HG03159 (cell line): ENCODE results near the gene LSM3.

ENCODE experiments used
- ATAC-seq: cut with Tn5 transposase; IDR thresholded peaks from one replicate; pipeline ENCODE4 v1.9.1; 2021; ENCODE audit warnings: mild to moderate bottlenecking, moderate library complexity; ENCODE audit not compliant: unreplicated experiment

LSM3 gene

DNA sequence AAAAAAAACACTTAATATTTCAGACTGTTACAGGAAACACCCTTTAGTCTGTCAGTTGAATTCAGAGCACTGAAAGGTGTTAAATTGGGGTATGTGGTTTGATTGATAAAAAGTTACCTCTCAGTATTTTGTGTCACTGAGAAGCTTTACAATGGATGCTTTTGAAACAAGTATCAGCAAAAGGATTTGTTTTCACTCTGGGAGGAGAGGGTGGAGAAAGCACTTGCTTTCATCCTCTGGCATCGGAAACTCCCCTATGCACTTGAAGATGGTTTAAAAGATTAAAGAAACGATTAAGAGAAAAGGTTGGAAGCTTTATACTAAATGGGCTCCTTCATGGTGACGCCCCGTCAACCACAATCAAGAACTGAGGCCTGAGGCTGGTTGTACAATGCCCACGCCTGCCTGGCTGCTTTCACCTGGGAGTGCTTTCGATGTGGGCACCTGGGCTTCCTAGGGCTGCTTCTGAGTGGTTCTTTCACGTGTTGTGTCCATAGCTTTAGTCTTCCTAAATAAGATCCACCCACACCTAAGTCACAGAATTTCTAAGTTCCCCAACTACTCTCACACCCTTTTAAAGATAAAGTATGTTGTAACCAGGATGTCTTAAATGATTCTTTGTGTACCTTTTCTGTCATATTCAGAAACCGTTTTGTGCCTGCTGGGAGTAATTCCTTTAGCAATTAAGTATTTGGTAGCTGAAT, 35.9 kb upstream of the LSM3 start:
- no peak for ATAC-seq

DNA sequence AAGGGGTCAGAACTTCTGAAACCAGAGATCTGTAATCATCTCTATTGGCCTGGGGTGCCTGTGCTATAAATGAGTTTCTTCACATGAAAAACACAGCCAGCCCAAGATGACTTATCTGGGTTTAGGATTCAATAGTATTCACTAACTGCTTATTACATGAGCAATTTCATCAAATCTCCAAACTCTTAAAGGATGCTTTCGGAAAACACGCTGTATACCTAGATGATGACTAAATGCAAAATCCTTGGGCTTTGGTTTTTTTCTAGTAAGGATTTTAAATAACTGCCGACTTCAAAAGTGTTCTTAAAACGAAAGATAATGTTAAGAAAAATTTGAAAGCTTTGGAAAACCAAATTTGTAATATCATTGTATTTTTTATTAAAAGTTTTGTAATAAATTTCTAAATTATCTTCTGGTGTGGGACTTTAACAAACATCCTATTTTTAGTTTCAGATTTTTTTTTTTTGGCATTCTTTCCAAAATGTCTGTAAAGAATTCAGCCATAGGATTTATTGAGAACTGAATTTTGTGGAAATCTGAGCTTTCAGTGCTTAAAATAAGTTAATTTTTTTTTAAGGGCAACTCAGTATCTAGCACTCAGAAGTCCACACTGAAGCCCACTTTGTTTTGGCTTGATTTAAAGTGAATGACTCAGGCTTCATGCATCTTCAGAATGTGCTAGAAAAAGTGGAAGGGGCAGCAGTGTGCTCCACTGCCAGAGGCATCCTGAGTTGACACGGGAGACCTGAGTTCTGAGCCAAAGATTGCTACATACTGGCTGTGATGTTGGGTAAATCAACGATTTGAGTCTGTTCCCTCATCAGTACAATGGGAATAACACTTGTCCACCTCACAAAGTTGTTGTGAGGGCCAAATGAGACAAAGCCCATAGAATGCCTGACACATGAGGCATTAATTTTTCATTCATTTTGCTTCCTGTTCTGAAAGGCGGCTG, 35.1 kb upstream of the LSM3 start:
- no peak for ATAC-seq

DNA sequence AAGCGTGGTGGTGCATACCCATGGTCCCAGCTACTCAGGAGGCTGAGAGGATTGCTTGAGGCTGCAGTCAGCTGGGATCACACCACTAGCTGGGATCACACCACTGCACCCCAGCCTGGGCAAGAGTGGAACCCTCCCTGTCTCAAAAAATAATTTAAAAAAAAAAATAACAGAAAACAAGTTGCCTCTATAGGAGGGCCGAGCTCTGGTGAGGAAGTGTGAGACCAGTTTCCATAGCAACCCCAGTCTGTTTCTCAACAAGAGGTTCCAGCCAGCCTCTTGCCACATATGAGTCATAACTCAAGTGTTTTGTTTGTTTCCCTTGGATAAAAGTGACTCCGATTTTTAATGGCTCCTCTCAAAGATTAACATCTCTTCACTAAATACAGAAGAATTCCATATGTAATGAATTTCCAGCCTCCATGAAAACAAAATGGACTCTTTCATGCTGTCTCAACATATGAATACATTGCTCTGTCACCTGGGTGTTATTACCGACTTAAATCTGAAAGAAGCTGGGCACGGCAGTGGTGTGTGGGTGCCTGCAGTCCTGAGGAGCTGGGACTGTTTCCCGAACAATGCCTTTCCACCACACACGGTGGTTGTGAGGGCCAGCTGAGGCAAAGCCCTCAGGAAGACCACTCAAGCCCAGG, 34.1 kb upstream of the LSM3 start:
- peak; percentile 93 for ATAC-seq

DNA sequence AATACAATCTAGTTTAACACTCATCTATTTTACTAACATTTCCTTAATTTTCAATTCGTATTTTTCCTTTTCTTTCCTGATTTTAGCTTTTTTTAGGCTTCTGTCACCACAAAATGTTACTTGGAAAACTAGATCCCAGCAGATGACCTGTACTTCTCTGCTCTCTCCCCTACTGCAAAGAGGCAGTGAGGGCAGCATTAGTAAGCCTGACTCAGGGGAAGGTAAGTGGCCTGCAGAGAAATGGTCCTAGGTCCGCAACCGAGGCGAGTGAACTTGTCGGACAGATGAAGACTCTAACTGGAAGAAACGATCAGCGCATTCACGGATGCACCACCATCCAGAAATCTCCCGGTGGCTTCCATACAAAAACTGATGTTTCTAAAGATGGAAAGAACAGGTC, 33.4 kb upstream of the LSM3 start:
- ATAC-seq = no peak

DNA sequence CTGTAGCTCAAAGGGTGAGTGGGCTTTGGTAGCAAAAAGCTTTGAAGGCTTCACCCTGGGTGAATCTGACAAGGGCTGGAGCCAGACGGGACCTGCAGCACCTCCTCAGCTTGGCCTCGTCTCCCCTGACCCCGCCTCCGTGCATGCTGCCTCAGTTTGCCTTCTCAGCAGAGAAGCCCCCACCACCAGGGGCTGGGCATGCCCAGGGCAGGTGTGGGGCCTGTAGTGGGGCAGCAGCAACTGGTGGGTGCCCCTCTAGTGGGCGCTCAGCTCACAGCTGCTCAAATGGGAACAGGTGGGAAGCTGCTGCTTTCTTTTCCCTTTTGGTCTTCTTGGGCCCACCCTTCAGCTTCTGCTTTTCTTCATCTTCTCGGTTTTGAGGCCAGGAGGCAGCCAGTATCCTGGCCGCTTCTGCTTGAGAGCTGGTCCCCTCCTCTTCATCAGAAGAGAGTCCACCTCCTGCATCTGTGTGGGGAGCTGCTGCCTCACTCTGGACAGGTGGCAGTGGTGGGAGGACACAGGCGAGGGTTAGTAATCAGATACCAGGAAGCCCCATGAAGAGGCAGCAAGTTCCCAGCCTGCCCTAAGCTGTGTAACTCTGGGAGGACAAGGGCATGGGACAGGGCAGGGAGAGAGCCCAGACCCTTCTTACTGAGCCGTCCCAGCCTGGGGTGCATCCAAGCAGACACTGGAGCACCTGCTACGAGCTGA, 32.8 kb upstream of the LSM3 start:
- no peak for ATAC-seq

DNA sequence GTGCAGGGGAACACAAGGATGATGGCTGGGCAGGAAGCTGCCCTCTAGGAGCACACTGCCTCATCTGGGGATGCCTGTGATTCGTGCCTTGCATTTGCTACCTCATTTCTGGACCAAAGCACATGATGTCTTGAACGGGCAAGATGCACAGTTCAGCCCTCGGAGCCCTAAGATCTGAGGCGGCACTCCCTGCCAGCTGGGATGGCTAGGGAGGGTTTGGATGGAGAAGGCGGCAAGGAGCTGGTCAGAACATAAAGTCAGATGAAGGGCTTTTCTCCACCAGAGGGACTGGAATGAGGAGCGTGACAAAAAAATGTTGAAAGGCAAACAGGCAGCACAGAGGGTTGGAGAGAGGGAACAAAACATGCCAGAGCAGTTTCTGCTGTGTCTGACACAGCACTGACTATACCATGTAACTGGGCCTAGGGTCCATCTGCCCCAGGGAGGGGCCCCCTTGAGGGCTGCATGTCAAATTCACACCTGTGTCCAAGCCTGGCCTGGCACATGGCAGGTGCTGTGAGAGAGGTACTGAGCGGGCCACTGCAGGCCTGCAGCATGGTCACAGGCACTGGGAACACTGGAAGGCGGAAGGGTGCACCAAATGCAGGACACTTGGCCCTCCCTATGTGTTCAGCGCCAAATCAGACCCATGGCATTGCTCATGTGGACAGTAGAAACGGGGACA, 32.1 kb upstream of the LSM3 start:
- ATAC-seq = no peak

DNA sequence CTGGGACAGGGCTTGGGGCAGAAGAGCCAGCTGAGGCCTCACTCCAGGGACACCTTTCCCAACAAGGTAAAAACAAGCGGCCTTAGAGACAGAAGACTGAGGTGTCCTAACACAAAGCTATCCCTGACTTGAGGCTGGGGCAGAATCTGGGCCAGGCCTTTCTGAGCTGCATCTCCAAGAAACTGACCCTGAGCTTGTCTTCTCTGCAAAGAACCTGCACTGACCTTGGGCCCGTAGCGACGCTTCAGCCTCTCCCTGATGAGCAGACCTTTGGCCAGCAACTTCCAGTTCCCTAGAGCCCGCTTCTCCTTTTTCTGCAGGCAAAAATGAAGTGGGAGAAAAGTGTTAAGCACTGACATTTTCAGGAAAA, 31.6 kb upstream of the LSM3 start:
- ATAC-seq = no peak

DNA sequence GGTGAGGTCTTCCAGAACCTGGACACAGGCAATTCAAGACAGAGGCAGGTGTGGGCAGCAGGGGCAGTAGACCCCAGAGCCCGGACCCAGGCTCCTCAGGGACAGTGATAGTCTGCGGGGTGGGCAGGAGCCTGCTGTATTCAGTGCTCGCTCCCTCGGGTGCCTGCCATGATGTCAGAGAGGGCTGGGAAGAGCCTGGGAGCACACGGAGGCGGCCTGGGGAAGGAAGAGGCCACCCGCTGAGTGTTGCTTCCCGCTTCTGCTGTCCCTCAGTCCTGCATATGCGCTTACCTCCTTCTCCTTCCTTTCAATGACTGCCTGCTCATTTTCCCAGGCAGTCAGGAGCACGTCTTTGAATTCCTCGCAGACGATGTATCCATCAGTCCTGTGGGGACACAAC, 31.0 kb upstream of the LSM3 start:
- ATAC-seq = no peak

DNA sequence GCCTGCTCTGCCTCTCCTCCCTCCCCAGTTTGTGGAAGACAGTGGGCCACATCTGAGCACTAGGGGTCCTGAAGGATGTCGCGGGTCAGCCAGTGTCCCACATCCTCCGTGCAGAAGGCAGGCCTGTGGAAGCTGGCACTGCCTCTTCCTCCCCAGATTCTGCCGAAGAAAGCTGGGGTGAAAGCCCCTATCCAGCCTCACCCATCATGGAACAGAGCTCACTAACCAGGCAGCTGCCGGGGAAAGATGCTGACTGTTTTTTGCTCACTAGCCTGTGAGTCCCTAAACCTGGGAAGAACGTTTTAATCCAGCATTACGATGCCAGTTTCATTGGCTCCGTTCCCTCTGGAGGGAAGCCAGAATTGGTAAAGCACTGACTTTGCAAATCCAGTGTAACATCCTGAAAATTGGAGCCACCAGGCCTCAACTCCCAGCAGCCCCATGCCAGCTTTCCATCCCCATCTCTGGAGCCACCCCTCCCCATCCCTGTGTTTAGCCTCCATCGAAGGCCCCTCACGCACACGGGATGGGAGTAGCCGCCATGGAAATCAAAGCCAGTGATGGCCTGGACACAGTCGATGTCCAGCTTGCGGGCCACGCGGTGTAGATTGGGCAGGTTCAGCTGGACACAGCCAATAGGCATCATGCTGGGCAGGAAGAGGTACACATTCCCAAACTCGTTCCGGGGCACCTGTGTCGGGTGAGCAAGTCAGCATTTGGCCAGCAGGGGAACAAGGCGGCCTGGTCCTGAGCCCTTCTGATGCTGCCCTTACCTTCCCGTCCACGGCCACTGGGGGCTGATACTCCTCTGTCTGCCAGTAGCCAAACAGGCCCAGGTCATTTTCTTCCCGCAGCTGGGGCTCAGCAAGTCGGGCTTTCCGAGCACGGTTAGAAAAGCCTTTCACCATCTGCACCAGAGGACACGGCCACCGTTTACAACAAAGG, 30.3 kb upstream of the LSM3 start:
- ATAC-seq = no peak

DNA sequence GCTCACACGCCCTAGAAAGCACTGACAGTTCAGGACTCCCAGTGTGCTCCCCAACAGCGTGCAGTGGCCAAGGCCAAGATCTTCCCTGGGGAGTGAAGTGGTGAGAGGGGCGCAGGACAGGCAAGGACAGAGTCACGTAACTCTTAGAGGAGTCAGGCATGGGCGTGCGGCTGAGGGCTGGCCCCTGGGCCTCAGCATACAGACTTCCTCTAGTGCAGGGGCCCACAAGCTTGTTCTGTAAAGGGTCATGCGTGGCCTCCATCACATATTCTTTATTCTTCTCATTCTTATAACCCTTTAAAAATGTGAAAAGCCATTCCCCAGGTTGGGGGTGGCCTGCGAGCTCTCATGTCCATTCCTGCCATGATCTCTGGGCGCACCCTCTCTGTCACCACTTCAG, 28.5 kb upstream of the LSM3 start:
- no peak for ATAC-seq

DNA sequence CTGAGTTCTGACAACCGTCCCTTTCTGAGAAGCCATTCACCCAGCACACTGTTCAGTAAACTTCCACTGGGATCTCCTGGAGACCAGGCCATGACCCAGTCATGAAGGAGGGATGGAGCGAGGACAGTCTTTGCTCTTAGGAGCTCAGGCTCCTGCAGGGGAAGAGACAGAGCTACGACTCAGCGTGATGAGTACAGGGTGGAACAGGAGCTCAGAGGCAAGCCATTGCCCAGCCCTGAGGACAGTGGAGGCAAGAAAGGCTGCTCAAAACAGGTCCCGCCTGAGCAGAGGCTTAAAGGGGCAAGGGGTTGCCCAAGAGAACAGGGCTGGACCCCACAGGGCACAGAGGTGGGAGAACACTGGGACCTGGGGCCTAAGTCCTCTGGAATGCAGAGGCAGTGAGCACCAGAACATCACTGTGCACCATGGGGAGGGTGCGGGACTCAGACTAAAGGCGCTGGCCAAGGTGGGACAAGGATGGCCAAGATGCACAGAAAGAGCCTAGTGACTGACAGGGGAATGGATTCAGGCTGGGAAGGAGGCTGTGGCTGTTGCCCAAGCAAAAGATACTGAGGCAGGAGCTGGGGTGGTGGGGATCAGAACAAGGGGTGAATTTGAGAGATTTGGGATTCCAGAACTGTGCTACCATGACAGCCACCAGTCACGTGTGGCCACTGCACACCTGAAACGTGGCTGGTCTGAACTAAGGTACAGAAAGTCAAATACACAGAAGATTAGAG, 28.0 kb upstream of the LSM3 start:
- ATAC-seq = no peak

DNA sequence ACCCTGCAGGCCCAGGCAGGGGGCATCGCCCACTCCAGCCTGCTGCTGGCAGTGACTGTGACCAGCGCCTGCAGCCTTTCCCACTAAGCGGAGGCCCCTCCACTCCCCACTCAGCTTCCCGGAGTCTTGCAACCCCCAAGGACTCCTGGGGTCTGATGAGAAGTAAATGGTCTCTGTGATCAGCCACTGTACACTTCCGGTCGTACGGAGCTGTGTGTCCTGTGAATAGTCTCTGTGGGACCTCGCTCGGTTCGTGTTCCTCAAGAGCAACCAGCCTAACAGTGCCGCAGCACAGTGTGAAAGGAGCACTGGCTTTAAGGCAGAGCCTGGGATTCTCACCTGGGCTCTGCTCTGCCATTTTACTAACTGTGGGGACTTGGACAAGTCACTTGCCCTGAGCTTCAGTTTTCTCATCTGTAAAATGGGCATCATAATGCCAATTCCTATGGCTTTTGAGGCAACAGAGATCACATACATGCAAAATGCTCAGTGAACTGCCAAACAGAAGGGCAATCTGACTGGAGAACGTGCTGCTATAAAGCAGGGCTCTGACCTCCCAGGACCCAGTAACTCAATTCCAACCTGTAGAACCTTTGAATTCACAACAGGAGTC, 27.0 kb upstream of the LSM3 start:
- ATAC-seq = no peak

DNA sequence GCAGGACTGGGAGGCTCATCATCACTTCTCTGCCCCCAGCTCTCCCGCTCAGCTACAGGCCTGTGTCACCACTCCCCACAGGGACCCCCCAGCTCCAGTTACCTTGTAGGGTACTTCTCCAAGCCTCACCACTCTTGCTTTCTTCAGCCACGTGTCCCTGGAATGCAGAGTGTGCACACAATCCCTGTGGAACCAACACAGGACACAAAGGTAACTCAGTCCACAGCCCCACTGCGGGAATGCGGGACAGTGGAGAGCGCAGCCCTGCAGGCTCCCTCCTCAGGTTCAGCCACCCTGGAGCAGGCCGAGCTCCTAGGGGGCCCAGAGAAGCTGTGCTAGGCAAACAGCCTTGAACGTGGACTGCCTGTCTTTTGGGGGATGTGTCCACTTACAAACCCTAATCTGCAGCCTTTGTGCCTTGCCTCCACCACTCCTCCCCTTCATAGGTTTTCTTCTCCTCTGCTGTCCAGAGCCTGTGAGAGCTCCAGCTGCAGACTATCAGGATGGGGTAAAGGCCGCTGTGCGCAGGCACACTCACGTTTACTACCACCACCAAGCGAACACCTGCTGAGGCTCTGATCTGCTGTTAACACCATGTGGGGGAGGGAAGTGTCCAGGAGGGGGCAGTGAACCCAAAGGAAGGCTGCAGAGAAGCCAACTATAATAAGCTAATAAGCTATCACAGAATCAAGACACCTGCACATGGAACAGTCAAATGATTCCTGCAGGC, 26.2 kb upstream of the LSM3 start:
- no peak for ATAC-seq

DNA sequence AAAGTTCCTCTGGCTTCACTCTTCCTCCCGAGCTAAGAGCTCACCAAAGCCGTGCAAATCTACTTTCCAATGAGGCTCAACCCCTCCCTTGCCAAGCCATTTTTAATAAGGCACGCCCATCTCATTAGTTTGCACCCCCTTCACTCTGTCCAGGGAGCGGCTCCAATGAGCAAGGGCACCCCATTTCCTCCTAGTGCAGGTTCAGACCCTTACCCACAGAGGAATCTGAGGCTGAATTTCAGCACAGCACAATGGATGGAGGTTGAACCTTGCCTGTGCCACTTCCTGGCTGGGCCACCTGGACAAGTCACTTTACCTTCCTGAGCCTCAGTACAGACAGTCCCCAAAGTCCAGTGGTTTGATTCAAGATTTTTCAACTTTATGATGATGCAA, 25.7 kb upstream of the LSM3 start:
- ATAC-seq = no peak

DNA sequence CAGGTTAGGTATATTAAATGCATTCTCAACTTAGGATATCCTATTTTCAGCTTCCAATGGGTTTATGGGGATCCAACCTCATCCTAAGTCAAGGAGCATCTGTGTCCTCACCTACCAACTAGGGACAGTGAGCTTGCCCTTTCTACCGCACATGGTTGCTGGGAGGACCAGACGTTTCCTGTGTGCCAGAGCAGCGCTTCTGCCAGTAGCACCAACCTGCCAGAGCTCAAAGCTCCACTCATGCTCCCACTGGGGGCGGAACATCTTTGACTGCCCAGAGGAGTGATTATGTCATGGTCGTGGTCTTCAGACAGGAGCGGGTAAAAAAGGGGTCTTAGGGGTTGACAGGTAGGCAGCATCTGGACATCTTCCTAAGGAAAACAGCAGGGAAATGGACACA, 25.0 kb upstream of the LSM3 start:
- no peak for ATAC-seq

DNA sequence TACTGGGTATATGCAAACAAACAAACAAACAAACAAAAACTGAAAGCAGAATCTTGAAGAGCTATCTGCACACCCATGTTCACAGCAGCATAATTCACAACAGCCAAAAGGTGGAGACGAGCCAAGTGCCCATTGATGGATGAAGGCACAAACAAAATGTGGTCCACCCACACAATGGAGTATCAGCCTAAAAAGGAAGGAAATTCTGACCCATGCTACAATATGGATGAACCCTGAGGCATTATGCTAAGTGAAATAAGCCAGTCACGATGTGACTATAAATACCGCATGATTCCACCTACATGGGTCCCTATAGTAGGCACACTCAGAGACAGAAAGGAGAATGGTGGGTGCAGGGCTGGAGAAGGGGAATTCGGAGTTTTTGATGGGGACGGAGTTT, 24.3 kb upstream of the LSM3 start:
- ATAC-seq = no peak

DNA sequence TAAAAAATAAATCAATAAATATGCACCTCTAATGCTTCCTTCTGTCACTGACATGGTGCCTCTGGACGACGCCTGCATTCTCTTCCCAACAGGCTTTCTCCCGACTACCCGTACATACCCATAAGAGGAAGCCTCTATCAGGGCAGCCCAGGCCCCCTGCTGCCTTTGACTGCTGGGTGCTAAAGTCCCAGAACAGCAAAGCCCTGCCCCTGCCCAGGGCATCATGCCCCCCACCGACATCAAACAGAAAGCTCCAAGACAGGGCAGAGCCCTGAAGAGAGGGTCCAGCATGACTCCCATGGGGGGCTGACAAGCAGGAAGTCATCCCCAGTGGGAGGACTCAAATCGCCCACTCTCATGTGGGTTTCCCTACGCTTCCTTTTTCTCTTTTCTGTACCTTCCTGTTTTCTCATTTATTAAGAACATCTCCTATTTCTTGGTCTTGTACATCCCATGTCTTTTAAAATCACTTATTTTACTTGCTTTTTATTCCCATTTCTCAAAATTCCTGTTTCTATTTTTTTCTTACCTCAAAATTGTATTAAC, 23.6 kb upstream of the LSM3 start:
- ATAC-seq = no peak

DNA sequence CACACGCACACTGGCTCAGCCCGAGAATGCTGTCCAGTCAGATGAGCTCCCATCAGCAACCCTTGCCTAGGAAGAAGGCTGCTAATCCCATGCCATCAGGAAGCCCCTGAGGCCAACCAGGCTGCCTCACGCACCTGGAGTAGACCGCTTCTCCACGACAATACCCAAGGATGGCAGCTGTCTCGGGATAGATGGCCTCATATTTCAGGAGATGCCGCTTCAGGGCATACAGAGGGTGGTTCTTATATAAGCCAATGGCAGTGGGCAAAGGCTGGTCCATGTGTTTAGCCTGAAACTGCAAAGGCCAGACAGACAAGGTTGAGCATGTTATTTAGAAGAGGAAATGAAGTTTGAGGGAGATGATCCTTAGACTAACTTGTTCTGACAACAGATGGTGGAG, 22.4 kb upstream of the LSM3 start:
- ATAC-seq = no peak
